IMR-90 (cell line): ENCODE results near the gene CDC37L1. TPM values are rescaled to one million over a fixed set of nuclear protein-coding genes. Genes with fewer than 3 reads are reported as not detected.

Source experiments
- ATAC-seq: fragments of 200-7000 bp; cut with Tn5 transposase; 2 replicates; pipeline ENCODE4 v1.9.1; 2020; ENCODE audit warnings: low read depth, mild to moderate bottlenecking, moderate library complexity
- BruUV-seq: library from RNA; stranded (reverse); fragments of 400-500 nt; replicated peaks from 2 replicates; lab custom pipeline; 2021; lab: Mats Ljungman, UMichigan
- CTCF ChIA-PET: fragments of 300-600 bp; formaldehyde crosslinking; extraction: SDS; loops from one replicate; lab custom pipeline; 2021; ENCODE audit warnings: antibody characterized with exemption; lab: Yijun Ruan, JAX
- POLR2A ChIA-PET: fragments of 300-600 bp; sonication (Branson Sonifier 250); formaldehyde crosslinking; loops from one replicate; lab custom pipeline; 2022; ENCODE audit warnings: antibody characterized with exemption; ENCODE audit not compliant: unreplicated experiment; lab: Charles Lee
- DNase-seq: peaks from one replicate; pipeline ENCODE4 v3.0.0; 2013
- H2AFZ ChIP-seq: replicated peaks from 2 replicates; pipeline ENCODE3; 2013; ENCODE audit warnings: low read length, mild to moderate bottlenecking; ENCODE audit not compliant: poor library complexity
- H2AK5ac ChIP-seq: 2 replicates; pipeline ENCODE4 v1.6.1; 2013; ENCODE audit warnings: low read depth, low read length, inconsistent platforms
- H2AK9ac ChIP-seq: replicated peaks from 2 replicates; pipeline ENCODE3; 2013; ENCODE audit warnings: mild to moderate bottlenecking, low read depth, low read length, moderate library complexity; ENCODE audit not compliant: poor library complexity
- H2BK120ac ChIP-seq: 2 replicates; pipeline ENCODE4 v1.6.1; 2013; ENCODE audit warnings: low read depth, low read length, inconsistent platforms
- H2BK15ac ChIP-seq: 3 replicates; pipeline ENCODE4 v1.6.1; 2013; ENCODE audit warnings: low read depth, low read length, inconsistent platforms
- H2BK20ac ChIP-seq: 2 replicates; pipeline ENCODE4 v1.6.1; 2013; ENCODE audit warnings: low read depth, mild to moderate bottlenecking, inconsistent platforms, low read length, moderate library complexity
- H2BK5ac ChIP-seq: 2 replicates; pipeline ENCODE4 v1.6.1; 2013; ENCODE audit warnings: mild to moderate bottlenecking, low read depth, low read length, inconsistent platforms; ENCODE audit not compliant: poor library complexity, severe bottlenecking
- H3K14ac ChIP-seq: replicated peaks from 2 replicates; pipeline ENCODE4 v1.6.1; 2013; ENCODE audit warnings: low read depth, low read length, inconsistent platforms
- H3K18ac ChIP-seq: 2 replicates; pipeline ENCODE4 v1.6.1; 2013; ENCODE audit warnings: low read depth, low read length, control low read depth
- H3K23ac ChIP-seq: 2 replicates; pipeline ENCODE4 v1.6.1; 2013; ENCODE audit warnings: low read depth, low read length, inconsistent platforms
- H3K27ac ChIP-seq: 2 replicates; pipeline ENCODE4 v1.5.1; 2013; ENCODE audit warnings: mild to moderate bottlenecking, control low read depth, low read length; ENCODE audit not compliant: insufficient read depth
- H3K27me3 ChIP-seq: 2 replicates; pipeline ENCODE4 v1.6.1; 2013; ENCODE audit warnings: low read length; ENCODE audit not compliant: control insufficient read depth, insufficient read depth
- H3K36me3 ChIP-seq: 2 replicates; pipeline ENCODE4 v1.6.1; 2013; ENCODE audit warnings: low read length, mixed read lengths; ENCODE audit not compliant: control insufficient read depth, insufficient read depth
- H3K4ac ChIP-seq: 2 replicates; pipeline ENCODE4 v1.6.1; 2013; ENCODE audit warnings: low read depth, low read length, inconsistent platforms
- H3K4me1 ChIP-seq: 2 replicates; pipeline ENCODE4 v1.6.1; 2013; ENCODE audit warnings: low read length, mixed read lengths; ENCODE audit not compliant: control insufficient read depth, insufficient read depth
- H3K4me2 ChIP-seq: 2 replicates; pipeline ENCODE4 v1.6.1; 2013; ENCODE audit warnings: low read depth, mild to moderate bottlenecking, control low read depth, low read length, moderate library complexity
- H3K4me3 ChIP-seq: 2 replicates; pipeline ENCODE4 v1.5.1; 2013; ENCODE audit warnings: low read depth, mild to moderate bottlenecking, control low read depth, low read length, moderate library complexity; ENCODE audit not compliant: insufficient read depth
- H3K56ac ChIP-seq: 2 replicates; pipeline ENCODE4 v1.6.1; 2013; ENCODE audit warnings: low read length, inconsistent platforms; ENCODE audit not compliant: insufficient read depth; ENCODE audit errors: extremely low read depth
- H3K79me1 ChIP-seq, 2 experiments: 2 replicates each; pipeline ENCODE4 v1.6.1; 2013; ENCODE audit warnings: low read length in 2 of 2, inconsistent platforms in 1 of 2, low read depth in 1 of 2
- H3K9ac ChIP-seq: 2 replicates; pipeline ENCODE4 v1.6.1; 2013; ENCODE audit warnings: low read depth, low read length, control low read depth
- H3K9me1 ChIP-seq: 2 replicates; pipeline ENCODE4 v1.6.1; 2013; ENCODE audit warnings: low read length, inconsistent platforms; ENCODE audit not compliant: insufficient read depth
- H3K9me3 ChIP-seq: 2 replicates; pipeline ENCODE4 v1.6.1; 2013; ENCODE audit warnings: low read length; ENCODE audit not compliant: control insufficient read depth, insufficient read depth
- H4K20me1 ChIP-seq: 2 replicates; pipeline ENCODE4 v1.6.1; 2013; ENCODE audit warnings: low read length, inconsistent platforms; ENCODE audit not compliant: insufficient read depth
- H4K5ac ChIP-seq: 2 replicates; pipeline ENCODE4 v1.6.1; 2013; ENCODE audit warnings: mild to moderate bottlenecking, low read depth, low read length, control low read depth
- H4K8ac ChIP-seq, 2 experiments: 2 replicates each; pipeline ENCODE4 v1.6.1; 2013; ENCODE audit warnings: low read depth in 2 of 2, low read length in 2 of 2, control low read depth in 1 of 2, inconsistent platforms in 1 of 2
- H4K91ac ChIP-seq: 2 replicates; pipeline ENCODE4 v1.6.1; 2013; ENCODE audit warnings: low read depth, low read length, inconsistent platforms; ENCODE audit not compliant: insufficient read depth
- BHLHE40 ChIP-seq: fragments of 150-350 bp; IDR thresholded peaks from 2 replicates; pipeline ENCODE4 v1.6.1; 2016; ENCODE audit warnings: mild to moderate bottlenecking, low read depth, low read length
- CEBPB ChIP-seq: IDR thresholded peaks from 2 replicates; pipeline ENCODE4 v1.6.1; 2012; ENCODE audit warnings: low read depth, low read length, improper control_type of control experiment
- CHD1 ChIP-seq: IDR thresholded peaks from 2 replicates; pipeline ENCODE4 v1.6.1; 2012; ENCODE audit warnings: low read depth, low read length, improper control_type of control experiment
- ELK1 ChIP-seq: fragments of 150-350 bp; IDR thresholded peaks from 2 replicates; pipeline ENCODE4 v1.6.1; 2016; ENCODE audit warnings: low read depth, mild to moderate bottlenecking, low read length, moderate library complexity, borderline replicate concordance
- FOS ChIP-seq: fragments of 150-350 bp; IDR thresholded peaks from 2 replicates; pipeline ENCODE4 v1.6.1; 2016; ENCODE audit warnings: low read depth, low read length
- MAFK ChIP-seq: IDR thresholded peaks from 2 replicates; pipeline ENCODE4 v1.6.1; 2012; ENCODE audit warnings: low read depth, low read length, improper control_type of control experiment
- MAZ ChIP-seq: IDR thresholded peaks from 2 replicates; pipeline ENCODE4 v1.6.1; 2012; ENCODE audit warnings: low read depth, mild to moderate bottlenecking, low read length, improper control_type of control experiment, moderate library complexity, borderline replicate concordance
- MXI1 ChIP-seq: IDR thresholded peaks from 2 replicates; pipeline ENCODE4 v1.6.1; 2012; ENCODE audit warnings: low read depth, mild to moderate bottlenecking, low read length, moderate library complexity, borderline replicate concordance
- NFE2L2 ChIP-seq: fragments of 150-350 bp; IDR thresholded peaks from 2 replicates; pipeline ENCODE4 v1.6.1; 2016; ENCODE audit warnings: low read depth, mild to moderate bottlenecking, low read length
- POLR2A ChIP-seq: IDR thresholded peaks from 2 replicates; pipeline ENCODE4 v1.6.1; 2012; ENCODE audit warnings: mild to moderate bottlenecking, low read depth, low read length
- RAD21 ChIP-seq: IDR thresholded peaks from 2 replicates; pipeline ENCODE4 v1.6.1; 2012; ENCODE audit warnings: low read length, improper control_type of control experiment
- RCOR1 ChIP-seq: IDR thresholded peaks from 2 replicates; pipeline ENCODE4 v1.6.1; 2012; ENCODE audit warnings: mild to moderate bottlenecking, low read length, improper control_type of control experiment; ENCODE audit not compliant: insufficient replicate concordance
- RFX5 ChIP-seq: IDR thresholded peaks from 2 replicates; pipeline ENCODE4 v1.8.0; 2012; ENCODE audit warnings: low read depth, mild to moderate bottlenecking, low read length, moderate library complexity
- SMC3 ChIP-seq: fragments of 150-350 bp; IDR thresholded peaks from 2 replicates; pipeline ENCODE4 v1.6.1; 2016; ENCODE audit warnings: low read depth, mild to moderate bottlenecking, antibody characterized with exemption, low read length, moderate library complexity
- USF2 ChIP-seq: fragments of 150-350 bp; IDR thresholded peaks from 2 replicates; pipeline ENCODE4 v1.6.1; 2017; ENCODE audit warnings: mild to moderate bottlenecking, antibody characterized with exemption, low read length, low read depth
- WGBS, 2 experiments: methylation state at CpG; one replicate each; pipeline versions ENCODE4 v1.1.5 to v1.1.7; 2013; ENCODE audit warnings: missing lambda C conversion rate in 2 of 2; ENCODE audit not compliant: insufficient read length in 1 of 2; ENCODE audit errors: extremely low coverage in 2 of 2; 5-methylcytosine and 5-hydroxymethylcytosine counted together
- dilution Hi-C: fragments of 300-500 bp; cut with HindIII; formaldehyde crosslinking; loops from one replicate; pipeline ENCODE4 v1.14.3; 2018; ENCODE audit warnings: low sequenced_read_pairs; ENCODE audit not compliant: unreplicated experiment
- in situ Hi-C: fragments of 300-500 bp; cut with MboI; formaldehyde crosslinking; loops from 3 replicates; pipeline ENCODE4 v1.14.3; 2019; ENCODE audit warnings: low sequenced_read_pairs, inconsistent platforms, mixed read lengths
- intact Hi-C: fragments of 100-400 bp; cut with micrococcal nuclease; formaldehyde crosslinking; loops from 2 replicates; pipeline ENCODE4 v1.10.0; 2022
- polyA plus RNA-seq, 3 experiments: library from polyadenylated mRNA; depleted of rRNA; stranded (reverse); fragments of >200 nt; gene quantifications; 2 replicates each; pipeline ENCODE4 v1.2.3, GENCODE V29; 2012; ENCODE audit warnings: low replicate concordance in 1 of 3
- total RNA-seq: library from RNA; depleted of rRNA; stranded (reverse); fragments of >200 nt; gene quantifications from 2 replicates; pipeline ENCODE4 v1.2.3, GENCODE V29; 2012
- TF ChIP-seq, protein P1 (sequence below): conservative IDR thresholded peaks from 2 replicates; pipeline ENCODE4 v1.5.1; 2012; ENCODE audit warnings: mild to moderate bottlenecking, low read depth, low read length, improper control_type of control experiment

Gene CDC37L1
- total and polyA plus RNA-seq, 2 of the 4 experiments (the other 2 are of a cell fraction) = 6.6 to 7.3 TPM

DNA sequence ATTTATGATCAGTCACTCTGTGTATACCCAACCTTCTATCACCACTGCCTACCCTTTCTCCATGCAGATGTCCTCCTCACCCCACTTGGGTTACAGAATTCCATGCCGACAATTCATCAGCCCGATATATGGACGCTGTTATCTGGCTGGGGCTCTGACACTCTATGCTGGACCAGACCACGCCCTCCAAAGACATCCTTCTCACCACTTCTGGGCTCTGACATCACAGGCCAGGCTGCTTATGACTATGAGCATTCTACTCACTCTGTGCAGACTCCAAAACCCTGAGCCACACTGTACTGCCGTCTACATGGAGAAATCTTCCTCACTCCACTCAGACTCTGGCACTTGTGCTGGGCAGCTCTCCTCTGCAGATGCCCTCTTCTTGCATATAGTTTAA, 69.2 kb downstream of the CDC37L1 start:
- Histone ChIP-seq H3K36me3 (no peaks in the 10 kb centered on the region), H4K20me1 (no peaks in the 10 kb centered on the region), H3K4ac (no peak overlapping the region), H4K5ac (no peak overlapping the region), H3K4me2 (no peak overlapping the region), H3K79me1 (no peaks in the 10 kb centered on the region), H3K9ac (no peak overlapping the region), H2AFZ (no peak overlapping the region), H4K91ac (no peak overlapping the region), H2AK9ac (no peak overlapping the region), H3K14ac (no peak overlapping the region), H3K27me3 (no peaks in the 10 kb centered on the region), H2AK5ac (no peak overlapping the region), H3K4me3 (no peak overlapping the region), H2BK5ac (no peak overlapping the region), H3K9me3 (no peaks in the 10 kb centered on the region), H2BK15ac (no peak overlapping the region), H3K18ac (no peak overlapping the region), H3K4me1 (no peaks in the 10 kb centered on the region), H3K56ac (no peak overlapping the region), H3K23ac (no peak overlapping the region), H3K27ac (no peak overlapping the region), H2BK120ac (no peak overlapping the region), H2BK20ac (no peak overlapping the region), H3K9me1 (peaks cover 3% of the 10 kb centered on the region; the same call in 1 of the 2 replicates), H4K8ac (no peak overlapping the region)
- in situ Hi-C loops (no loop called here), intact Hi-C loops (no loop called here), dilution Hi-C loops (no loop called here)
- TF ChIP-seq RAD21 (no peak), NFE2L2 (no peak), MAFK (no peak), MAZ (no peak), FOS (no peak), SMC3 (no peak), USF2 (no peak), POLR2A (no peak), CEBPB (no peak), RCOR1 (no peak), ELK1 (no peak), MXI1 (no peak), BHLHE40 (no peak), CHD1 (no peak), RFX5 (no peak)
- TF ChIP-seq, protein P1, sequence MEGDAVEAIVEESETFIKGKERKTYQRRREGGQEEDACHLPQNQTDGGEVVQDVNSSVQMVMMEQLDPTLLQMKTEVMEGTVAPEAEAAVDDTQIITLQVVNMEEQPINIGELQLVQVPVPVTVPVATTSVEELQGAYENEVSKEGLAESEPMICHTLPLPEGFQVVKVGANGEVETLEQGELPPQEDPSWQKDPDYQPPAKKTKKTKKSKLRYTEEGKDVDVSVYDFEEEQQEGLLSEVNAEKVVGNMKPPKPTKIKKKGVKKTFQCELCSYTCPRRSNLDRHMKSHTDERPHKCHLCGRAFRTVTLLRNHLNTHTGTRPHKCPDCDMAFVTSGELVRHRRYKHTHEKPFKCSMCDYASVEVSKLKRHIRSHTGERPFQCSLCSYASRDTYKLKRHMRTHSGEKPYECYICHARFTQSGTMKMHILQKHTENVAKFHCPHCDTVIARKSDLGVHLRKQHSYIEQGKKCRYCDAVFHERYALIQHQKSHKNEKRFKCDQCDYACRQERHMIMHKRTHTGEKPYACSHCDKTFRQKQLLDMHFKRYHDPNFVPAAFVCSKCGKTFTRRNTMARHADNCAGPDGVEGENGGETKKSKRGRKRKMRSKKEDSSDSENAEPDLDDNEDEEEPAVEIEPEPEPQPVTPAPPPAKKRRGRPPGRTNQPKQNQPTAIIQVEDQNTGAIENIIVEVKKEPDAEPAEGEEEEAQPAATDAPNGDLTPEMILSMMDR = no peak
- no TSS peak for BruUV-seq
- 71% methylated on average over 5 of the region's 5 CpGs; no CpG with 5 or more reads in 1 of the 2 experiments for WGBS, 2 experiments
- POLR2A ChIA-PET = no interaction called here
- ATAC-seq (no peak; the same call in 1 of the 2 replicates), DNase-seq (peak; percentile 33)
- CTCF ChIA-PET = no interaction called here
